ENCODE results near the gene PLS3.
A peak's percentile ranks its signal among the peaks of the same experiment; 100 is the strongest.
"Not testable (repeated sequence)": the region's sequence is repeated elsewhere in the genome, so short reads cannot be mapped to it uniquely, and the experiment has no call there.

PLS3 gene

GRCh38 chrX:115603534-115604074 lies 42.6 kb downstream of the PLS3 start:
- no peak for DNase-seq
- TF ChIP-seq GATA1 (IDR thresholded peaks at IDR 0.05; ENCODE audit: low read depth, low read length) = no peak
- no peak for TF ChIP-seq POLR2A (IDR thresholded peaks at IDR 0.05; ENCODE audit: low read length)

GRCh38 chrX:115606861-115607260 lies 45.9 kb downstream of the PLS3 start:
- DNase-seq = no peak
- no peak for TF ChIP-seq POLR2A (IDR thresholded peaks at IDR 0.05; ENCODE audit: low read length)
- no peak for TF ChIP-seq GATA1 (IDR thresholded peaks at IDR 0.05; ENCODE audit: low read depth, low read length)

GRCh38 chrX:115609621-115610020 lies 48.6 kb downstream of the PLS3 start:
- TF ChIP-seq POLR2A (IDR thresholded peaks at IDR 0.05; ENCODE audit: low read length) (no peak), GATA1 (IDR thresholded peaks at IDR 0.05; ENCODE audit: low read depth, low read length) (no peak)
- DNase-seq = no peak

- no peak for DNase-seq
These were observed 56.1 kb downstream of the PLS3 start for GRCh38 chrX:115616943-115617563.

GRCh38 chrX:115622534-115622933 lies 61.6 kb downstream of the PLS3 start:
- DNase-seq = no peak
- TF ChIP-seq POLR2A (IDR thresholded peaks at IDR 0.05; ENCODE audit: low read length) (no peak), GATA1 (IDR thresholded peaks at IDR 0.05; ENCODE audit: low read depth, low read length) (no peak)

More at GRCh38 chrX:115616943-115617563, 56.1 kb downstream of the PLS3 start:
- TF ChIP-seq GATA1 (IDR thresholded peaks at IDR 0.05; ENCODE audit: low read depth, low read length) = no peak
- no peak for TF ChIP-seq POLR2A (IDR thresholded peaks at IDR 0.05; ENCODE audit: low read length)

- TF ChIP-seq POLR2A (IDR thresholded peaks at IDR 0.05; ENCODE audit: low read length) (no peak), GATA1 (IDR thresholded peaks at IDR 0.05; ENCODE audit: low read depth, low read length) (no peak)
- DNase-seq = no peak
These were observed 63.9 kb downstream of the PLS3 start for GRCh38 chrX:115624916-115625315.

GRCh38 chrX:115625572-115626301 lies 64.8 kb downstream of the PLS3 start:
- no peak for TF ChIP-seq POLR2A (IDR thresholded peaks at IDR 0.05; ENCODE audit: low read length)
- TF ChIP-seq GATA1 (IDR thresholded peaks at IDR 0.05; ENCODE audit: low read depth, low read length) = no peak
- DNase-seq = no peak

GRCh38 chrX:115630204-115630603 lies 69.2 kb downstream of the PLS3 start:
- TF ChIP-seq GATA1 (IDR thresholded peaks at IDR 0.05; ENCODE audit: low read depth, low read length) = no peak
- TF ChIP-seq POLR2A (IDR thresholded peaks at IDR 0.05; ENCODE audit: low read length) = no peak

GRCh38 chrX:115632455-115632854 lies 71.5 kb downstream of the PLS3 start:
- DNase-seq = no peak
- TF ChIP-seq POLR2A (IDR thresholded peaks at IDR 0.05; ENCODE audit: low read length) (no peak), GATA1 (IDR thresholded peaks at IDR 0.05; ENCODE audit: low read depth, low read length) (no peak)

More at GRCh38 chrX:115630204-115630603, 69.2 kb downstream of the PLS3 start:
- DNase-seq = no peak

- DNase-seq = not testable (repeated sequence)
These were observed 72.4 kb downstream of the PLS3 start for GRCh38 chrX:115633397-115633796.

GRCh38 chrX:115639334-115639880 lies 78.4 kb downstream of the PLS3 start:
- TF ChIP-seq POLR2A (IDR thresholded peaks at IDR 0.05; ENCODE audit: low read length) (no peak), GATA1 (IDR thresholded peaks at IDR 0.05; ENCODE audit: low read depth, low read length) (no peak)
- no peak for DNase-seq

- TF ChIP-seq POLR2A (IDR thresholded peaks at IDR 0.05; ENCODE audit: low read length) (no peak), GATA1 (IDR thresholded peaks at IDR 0.05; ENCODE audit: low read depth, low read length) (no peak)
- no peak for DNase-seq
These were observed 81.3 kb downstream of the PLS3 start for GRCh38 chrX:115642311-115642710.

GRCh38 chrX:115642895-115643530 lies 82.0 kb downstream of the PLS3 start:
- TF ChIP-seq GATA1 (IDR thresholded peaks at IDR 0.05; ENCODE audit: low read depth, low read length) = no peak
- no peak for TF ChIP-seq POLR2A (IDR thresholded peaks at IDR 0.05; ENCODE audit: low read length)

GRCh38 chrX:115644397-115644796 lies 83.4 kb downstream of the PLS3 start:
- not testable (repeated sequence) for DNase-seq

More at GRCh38 chrX:115642895-115643530, 82.0 kb downstream of the PLS3 start:
- DNase-seq = peak; percentile 13 to 57

All from erythroblast (primary cell).